ENCODE data around the gene SATB1. TPM values are rescaled to one million over a fixed set of nuclear protein-coding genes. Genes with fewer than 3 reads are reported as not detected.

SATB1 gene
- total RNA-seq, 6 experiments from 2014 or later, result 9.3 to 14.9 (median 12.0) TPM

GRCh38 chr3:18379647-18380046, 45.5 kb downstream of the SATB1 start:
- Histone ChIP-seq H3K27ac (no peak overlapping the region), H3K4me3 (no peak overlapping the region), H3K36me3 (peaks cover 0 to 14% (median 0%) of the 10 kb centered on the region in 4 donors), H3K9me3 (no peaks in the 10 kb centered on the region), H3K27me3 (no peaks in the 10 kb centered on the region), H3K4me1 (no peaks in the 10 kb centered on the region)
- ATAC-seq (no peak), DNase-seq (no peak)
- WGBS (ENCODE audit: insufficient coverage, low coverage, low lambda C conversion rate, missing lambda C conversion rate), result 82% methylated on average over 2 of the region's 2 CpGs
- TF ChIP-seq POLR2A (IDR thresholded peaks at IDR 0.05) (no peak), CTCF (IDR thresholded peaks at IDR 0.05) (no peak)
- intact Hi-C loops (cut with DNase I), result no loop called here

- 91% methylated on average over 2 of the region's 2 CpGs for WGBS (ENCODE audit: insufficient coverage, low coverage, low lambda C conversion rate, missing lambda C conversion rate)
- Histone ChIP-seq H3K36me3 (peaks cover 0 to 14% (median 0%) of the 10 kb centered on the region in 4 donors), H3K27ac (no peak overlapping the region), H3K27me3 (no peaks in the 10 kb centered on the region), H3K9me3 (no peaks in the 10 kb centered on the region), H3K4me1 (no peaks in the 10 kb centered on the region), H3K4me3 (no peak overlapping the region)
- ATAC-seq, result no peak
- DNase-seq, result no peak
- TF ChIP-seq CTCF (IDR thresholded peaks at IDR 0.05) (no peak), POLR2A (IDR thresholded peaks at IDR 0.05) (no peak)
- intact Hi-C loops (cut with DNase I), result no loop called here
Measured at GRCh38 chr3:18378218-18378617, 46.9 kb downstream of the SATB1 start.

GRCh38 chr3:18376682-18377081, 48.5 kb downstream of the SATB1 start:
- peaks cover 0 to 14% (median 0%) of the 10 kb centered on the region in 4 donors for H3K36me3 ChIP-seq
- no peak overlapping the region for H3K4me3 ChIP-seq
- intact Hi-C loops (cut with DNase I), result no loop called here
- TF ChIP-seq POLR2A (IDR thresholded peaks at IDR 0.05) (no peak), CTCF (IDR thresholded peaks at IDR 0.05) (no peak)
- DNase-seq (no peak), ATAC-seq (no peak)
- H3K9me3 ChIP-seq, result no peaks in the 10 kb centered on the region
- WGBS (ENCODE audit: insufficient coverage, low coverage, low lambda C conversion rate, missing lambda C conversion rate), result 94% methylated on average over 3 of the region's 3 CpGs
- no peaks in the 10 kb centered on the region for H3K27me3 ChIP-seq
- no peaks in the 10 kb centered on the region for H3K4me1 ChIP-seq
- no peak overlapping the region for H3K27ac ChIP-seq

GRCh38 chr3:18372786-18373405, 52.2 kb downstream of the SATB1 start:
- no peak for ATAC-seq
- TF ChIP-seq POLR2A (IDR thresholded peaks at IDR 0.05) (no peak), CTCF (IDR thresholded peaks at IDR 0.05) (no peak)
- no peak overlapping the region for H3K27ac ChIP-seq
- H3K4me1 ChIP-seq, result no peaks in the 10 kb centered on the region
- no peak overlapping the region for H3K4me3 ChIP-seq
- intact Hi-C loops (cut with DNase I), result no loop called here
- DNase-seq, result no peak
- peaks cover 0 to 13% (median 0%) of the 10 kb centered on the region in 4 donors for H3K36me3 ChIP-seq
- no peaks in the 10 kb centered on the region for H3K27me3 ChIP-seq
- 79% methylated on average over 4 of the region's 4 CpGs for WGBS (ENCODE audit: insufficient coverage, low coverage, low lambda C conversion rate, missing lambda C conversion rate)
- no peaks in the 10 kb centered on the region for H3K9me3 ChIP-seq

All from right lobe of liver (tissue), 6 donors.